GM18520 (cell line): ENCODE results near the gene DEPDC5.
"Not testable (repeated sequence)": the region's sequence is repeated elsewhere in the genome, so short reads cannot be mapped to it uniquely, and the experiment has no call there.

Experiments
- ATAC-seq: cut with Tn5 transposase; IDR thresholded peaks from one replicate; pipeline ENCODE4 v1.9.1; 2021; ENCODE audit not compliant: unreplicated experiment

The DEPDC5 gene

GRCh38 chr22:31748490-31748889, 5.3 kb upstream of the DEPDC5 start:
- no peak for ATAC-seq

DNA sequence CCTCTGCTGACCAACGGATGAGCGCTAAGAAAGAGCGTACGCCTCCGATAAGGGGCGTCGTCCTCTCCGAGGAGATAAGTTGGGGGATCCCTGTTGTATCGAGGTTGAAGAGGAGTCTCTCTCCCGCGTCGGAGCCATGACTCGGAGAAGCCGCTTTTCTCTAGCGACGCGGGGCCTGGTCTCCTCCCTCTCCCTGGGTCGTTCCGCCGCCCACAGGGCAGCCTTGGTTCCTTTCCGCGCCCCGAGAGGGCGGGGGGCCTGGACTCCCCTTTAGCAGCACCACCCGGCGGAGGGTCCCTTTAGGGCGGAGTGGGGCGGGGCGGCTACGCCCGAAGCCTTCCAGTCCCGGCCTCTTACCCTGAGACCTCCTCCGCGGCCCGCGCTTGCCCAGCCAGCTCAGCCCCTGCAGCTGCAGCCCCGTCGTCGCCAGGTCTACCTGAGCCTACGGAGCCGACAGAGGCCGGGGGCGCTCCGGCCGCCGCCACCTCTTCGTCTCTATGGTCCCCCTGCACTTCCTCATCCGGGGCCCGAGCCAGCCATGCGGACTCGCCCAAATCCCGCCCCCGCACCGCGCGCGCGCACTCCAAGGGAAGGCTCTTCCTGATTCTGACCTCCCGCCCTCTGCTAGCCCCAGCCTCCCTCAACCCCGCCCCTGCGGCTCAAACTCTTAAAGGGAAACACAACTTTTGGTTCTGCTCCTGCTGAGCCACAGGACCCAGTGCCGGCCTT, 4.0 kb upstream of the DEPDC5 start, which contains the start of gene PRR14L:
Gene PRR14L (minus strand): TSS at position 497 of the 729 bp plus-strand sequence. CDS start 11,272 bp downstream, outside the sequence.
- peak; percentile 40 for ATAC-seq

GRCh38 chr22:31750365-31751284, 3.2 kb upstream of the DEPDC5 start:
- ATAC-seq: no peak

GRCh38 chr22:31752096-31752847, 1.5 kb upstream of the DEPDC5 start:
- no peak for ATAC-seq

DNA sequence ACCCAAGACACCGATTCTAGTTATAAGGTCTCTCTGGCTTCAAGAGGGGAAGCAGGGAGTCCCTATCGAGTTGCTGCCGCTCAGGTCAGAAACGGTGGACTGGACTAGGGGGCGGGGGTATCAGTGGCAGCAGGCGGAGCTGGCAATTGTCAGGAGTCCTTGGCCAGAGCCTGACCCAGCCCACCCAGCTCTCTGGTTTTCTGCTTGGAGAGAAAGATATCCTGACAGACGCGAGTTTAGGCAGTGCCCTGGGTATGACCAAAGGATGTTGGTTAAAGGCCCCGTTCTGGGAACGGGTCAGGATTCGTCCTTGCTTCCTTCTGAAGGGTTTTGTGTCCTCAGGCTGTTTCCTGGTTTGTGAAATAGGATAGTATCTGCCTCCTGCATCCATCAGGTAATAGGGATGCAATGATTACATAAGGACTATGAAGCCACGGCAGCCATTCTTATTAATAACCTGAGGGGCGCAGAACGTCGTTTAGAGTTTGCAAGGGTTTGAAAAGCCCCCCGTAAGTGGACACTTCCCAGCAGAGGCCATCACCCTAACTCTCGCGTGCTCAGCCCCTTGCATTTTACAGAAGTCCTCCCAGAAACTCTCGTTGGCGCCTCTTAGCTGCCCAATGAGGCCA, 700 bp upstream of the DEPDC5 start:
- ATAC-seq: peak; percentile 0

- ATAC-seq: no peak
Observed at GRCh38 chr22:31754813-31755212, 994 bp downstream of the DEPDC5 start.

- ATAC-seq: no peak
Observed at GRCh38 chr22:31757265-31757664, 3.4 kb downstream of the DEPDC5 start.

GRCh38 chr22:31758860-31759259, 5.0 kb downstream of the DEPDC5 start:
- ATAC-seq: not testable (repeated sequence)

GRCh38 chr22:31764785-31765184, 11.0 kb downstream of the DEPDC5 start:
- no peak for ATAC-seq

DNA sequence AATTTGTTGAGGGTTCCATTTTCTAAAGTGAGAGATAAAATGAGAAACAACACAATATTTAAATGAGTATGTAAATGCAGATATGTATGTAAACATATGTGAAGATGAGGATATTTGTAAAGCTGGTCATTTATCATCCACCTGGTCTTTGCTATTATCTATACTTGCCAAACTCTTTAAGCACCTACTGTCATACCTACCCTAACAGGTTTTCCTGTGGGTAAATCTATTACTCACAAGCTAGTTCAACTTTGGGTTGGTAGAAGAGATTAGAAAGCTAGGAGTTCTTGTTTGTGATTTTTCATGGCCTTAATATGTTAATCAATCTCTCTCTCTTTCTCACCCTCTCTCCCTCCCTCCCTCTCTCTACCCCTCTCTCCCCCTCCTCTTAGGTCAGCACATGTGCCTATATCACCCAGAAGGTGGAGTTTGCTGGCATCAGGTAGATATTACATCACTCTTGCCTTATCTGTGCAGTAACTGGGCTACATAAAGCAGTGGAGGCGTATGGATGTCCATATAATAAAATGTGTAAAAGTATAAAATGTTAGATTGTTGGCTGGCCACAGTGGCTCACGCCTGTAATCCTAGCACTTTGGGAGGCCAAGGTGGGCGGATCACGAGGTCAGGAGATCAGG, 14.7 kb downstream of the DEPDC5 start:
- ATAC-seq: no peak

- ATAC-seq: no peak
Observed at GRCh38 chr22:31773416-31773815, 19.6 kb downstream of the DEPDC5 start.

- no peak for ATAC-seq
Observed at GRCh38 chr22:31776231-31776630, 22.4 kb downstream of the DEPDC5 start.

DNA sequence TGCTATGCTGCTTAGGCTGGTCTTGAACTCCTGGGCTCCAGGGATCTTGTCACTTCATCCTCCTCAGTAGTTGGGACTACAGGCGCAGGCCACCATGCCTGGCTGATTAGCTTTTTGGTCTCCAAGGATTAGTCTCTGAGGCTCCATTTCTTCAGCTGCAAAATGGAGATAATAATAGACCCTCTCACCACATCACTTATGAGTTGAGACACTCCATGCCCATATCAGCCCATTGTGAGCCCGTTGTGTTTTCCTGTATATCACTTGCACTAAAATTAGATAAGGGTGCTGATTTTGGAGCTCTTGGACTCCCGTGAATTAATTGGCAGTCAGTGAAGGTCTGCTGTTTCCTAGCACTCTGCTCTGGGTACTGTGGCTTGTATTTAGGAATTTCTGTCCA, 36.0 kb downstream of the DEPDC5 start:
- ATAC-seq: no peak

DNA sequence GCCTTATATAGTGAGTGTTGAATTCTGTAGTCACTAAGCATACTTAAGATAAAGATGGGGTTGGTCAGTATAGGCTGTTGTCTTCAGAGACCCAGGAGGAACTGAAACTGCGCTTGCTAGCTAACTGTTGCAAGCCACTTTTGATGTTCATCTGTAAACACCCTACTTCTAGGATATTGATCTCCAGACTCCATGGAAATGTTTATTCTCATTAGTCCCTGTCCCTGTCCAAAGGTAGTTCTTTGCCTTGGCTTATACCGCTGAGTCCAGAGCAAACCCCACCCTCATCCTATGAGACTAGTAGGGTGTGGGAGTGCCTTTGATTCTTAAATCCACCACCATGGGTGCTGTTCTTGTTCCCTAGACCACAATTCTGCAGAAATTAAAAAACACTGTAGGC, 36.4 kb downstream of the DEPDC5 start:
- ATAC-seq: no peak

DNA sequence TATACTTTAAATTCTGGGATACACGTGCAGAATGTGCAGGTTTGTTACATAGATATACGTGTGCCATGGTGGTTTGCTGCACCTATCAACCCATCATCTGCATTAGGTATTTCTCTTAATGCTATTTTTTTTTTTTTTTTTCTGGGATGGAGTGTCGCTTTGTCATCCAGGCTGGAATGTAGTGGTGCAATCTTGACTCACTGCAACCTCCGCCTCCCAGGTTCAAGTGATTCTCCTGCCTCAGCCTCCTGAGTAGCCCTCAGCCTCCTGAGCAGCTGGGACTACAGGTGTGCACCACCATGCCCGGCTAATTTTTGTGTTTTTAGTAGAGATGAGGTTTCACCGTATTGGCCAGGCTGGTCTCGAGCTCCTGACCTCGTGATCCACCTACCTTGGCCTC, 45.5 kb downstream of the DEPDC5 start:
- ATAC-seq: not testable (repeated sequence)

DNA sequence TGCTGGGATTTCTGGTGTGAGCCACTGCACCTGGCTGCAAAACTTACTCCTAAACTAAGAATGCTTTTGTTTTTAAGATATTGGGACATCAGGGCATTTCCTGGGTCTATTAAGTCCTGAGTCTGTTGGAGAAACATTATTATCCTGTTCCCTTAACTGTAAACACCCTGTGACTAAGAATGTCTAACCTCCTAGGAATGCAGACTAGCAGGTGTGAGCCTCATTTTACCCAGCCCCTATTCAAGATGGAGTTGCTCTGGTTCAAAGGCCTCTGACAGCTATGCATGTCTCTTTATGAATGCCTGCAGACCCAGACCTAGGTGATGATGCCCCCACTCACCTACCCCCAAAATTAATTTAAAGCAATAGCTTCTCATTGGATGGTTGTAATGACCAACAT, 46.2 kb downstream of the DEPDC5 start:
- no peak for ATAC-seq

DNA sequence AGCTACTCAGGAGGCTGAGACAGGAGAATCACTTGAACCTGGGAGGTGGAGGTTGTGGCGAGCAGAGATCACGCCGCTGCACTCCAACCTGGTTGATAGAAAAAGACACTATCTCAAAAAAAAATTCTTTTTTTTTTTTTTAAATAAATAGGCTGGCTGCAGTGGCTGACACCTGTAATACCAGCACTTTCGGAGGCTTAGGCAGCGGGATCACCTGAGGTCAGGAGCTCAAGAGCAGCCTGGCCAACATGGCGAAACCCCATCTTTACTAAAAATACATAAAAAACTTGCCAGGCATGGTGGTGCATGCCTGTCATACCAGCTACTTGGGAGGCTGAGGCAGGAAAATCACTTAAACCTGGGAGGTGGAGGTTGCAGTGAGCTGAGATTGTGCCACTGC, 47.0 kb downstream of the DEPDC5 start:
- not testable (repeated sequence) for ATAC-seq

DNA sequence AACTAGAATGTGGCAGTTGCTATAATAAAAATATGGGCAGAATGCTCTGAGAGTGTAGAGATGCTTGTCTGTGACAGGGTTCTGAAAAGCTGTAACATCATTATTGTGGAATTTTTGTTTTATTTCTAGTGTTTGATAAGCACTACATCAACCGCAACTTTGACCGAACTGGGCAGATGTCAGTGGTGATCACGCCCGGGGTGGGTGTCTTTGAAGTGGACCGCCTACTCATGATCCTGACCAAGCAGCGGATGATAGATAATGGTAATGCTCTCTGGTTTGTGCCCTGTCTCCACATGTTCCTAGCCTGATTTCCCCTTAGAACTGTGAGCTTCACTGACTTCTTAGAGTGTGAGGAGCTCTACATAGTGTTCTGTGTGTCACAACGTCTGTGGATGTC, 48.8 kb downstream of the DEPDC5 start:
- no peak for ATAC-seq

DNA sequence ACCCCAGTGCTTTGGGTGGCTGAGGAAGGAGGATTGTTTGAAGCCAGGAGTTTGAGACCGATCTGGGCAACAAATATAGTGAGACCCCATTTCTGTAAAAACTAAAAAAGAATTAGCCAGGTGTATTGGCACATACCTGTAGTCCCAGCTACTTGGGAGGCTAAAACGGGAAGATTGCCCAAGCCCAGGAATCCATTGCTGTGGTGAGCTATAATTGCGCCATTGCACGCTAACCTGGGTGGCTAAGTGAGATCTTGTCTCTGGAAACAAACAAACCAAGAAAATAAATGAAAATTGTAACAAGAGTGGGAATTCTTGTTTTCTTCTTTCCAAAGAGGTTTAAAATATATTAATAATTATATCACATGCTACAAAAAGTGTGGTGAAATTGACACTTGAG, 52.9 kb downstream of the DEPDC5 start:
- ATAC-seq: no peak

DNA sequence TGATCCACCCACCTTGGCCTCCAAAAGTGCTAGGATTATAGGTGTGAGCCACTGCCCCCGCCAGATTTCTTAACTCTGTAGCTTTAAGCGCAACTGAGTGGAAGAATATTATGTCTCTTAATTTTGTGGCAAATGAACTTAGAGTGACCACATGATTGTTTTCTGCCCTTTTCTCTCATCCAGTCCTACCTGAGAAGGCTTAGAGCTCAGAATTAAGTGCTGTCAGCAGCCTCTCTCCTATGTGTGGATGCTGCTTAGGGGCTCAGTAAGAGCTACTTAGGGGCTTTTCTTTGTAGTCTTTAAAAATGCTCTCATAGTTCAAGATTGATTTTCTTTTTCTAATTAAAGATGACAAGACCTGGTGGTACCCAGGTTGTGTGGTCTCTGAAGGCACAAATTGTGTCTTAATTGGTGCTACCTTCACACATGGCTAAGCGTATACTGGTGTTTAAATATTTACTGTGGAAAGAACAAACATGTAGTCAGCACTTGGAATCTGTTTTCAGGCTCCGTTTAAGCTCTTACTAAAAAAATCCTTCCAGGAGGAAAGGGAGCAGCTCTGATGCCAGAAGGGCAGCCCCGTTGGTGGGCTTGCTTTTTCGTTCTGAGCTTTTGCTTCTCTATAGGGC, 59.3 kb downstream of the DEPDC5 start:
- no peak for ATAC-seq
